HT1080 (cell line): ENCODE data around the gene LGALS3BP. TPM values are rescaled to one million over a fixed set of nuclear protein-coding genes. Genes with fewer than 3 reads are reported as not detected.

Experiments used
- DNase-seq: peaks from one replicate; pipeline ENCODE4 v3.0.0-alpha.2; 2015; ENCODE audit warnings: low read depth
- total RNA-seq: library from RNA; depleted of rRNA; stranded (reverse); fragments of >200 nt; shearing (Covaris generic); gene quantifications from 2 replicates; pipeline ENCODE4 v1.2.3, GENCODE V29; 2014

Gene LGALS3BP
- total RNA-seq, 1 experiment from 2014 or later, result 383 TPM

GRCh38 chr17:79017546-79018369, 38.0 kb upstream of the LGALS3BP start:
- DNase-seq, result no peak

GRCh38 chr17:79014158-79014758, 34.5 kb upstream of the LGALS3BP start:
- no peak for DNase-seq

- DNase-seq, result no peak
These were observed 32.9 kb upstream of the LGALS3BP start for GRCh38 chr17:79012563-79013134.

GRCh38 chr17:79011451-79012147, 31.9 kb upstream of the LGALS3BP start:
- peak; percentile 89 for DNase-seq

- DNase-seq, result no peak
These were observed 30.6 kb upstream of the LGALS3BP start for GRCh38 chr17:79010304-79010646.

- peak; percentile 83 for DNase-seq
These were observed 29.9 kb upstream of the LGALS3BP start, which contains the start of gene CANT1 for GRCh38 chr17:79009397-79010303. TSS of gene CANT1 (minus strand) at chr17:79009764. CDS start at chr17:78997622, 12,142 bp downstream.

GRCh38 chr17:79008666-79009387, 29.1 kb upstream of the LGALS3BP start:
- no peak for DNase-seq

GRCh38 chr17:79007504-79008381, 28.0 kb upstream of the LGALS3BP start:
- no peak for DNase-seq

GRCh38 chr17:79006794-79007503, 27.2 kb upstream of the LGALS3BP start:
- no peak for DNase-seq

- DNase-seq, result no peak
These were observed 26.3 kb upstream of the LGALS3BP start for GRCh38 chr17:79006046-79006445.

- no peak for DNase-seq
These were observed 25.5 kb upstream of the LGALS3BP start for GRCh38 chr17:79005063-79005861.

- DNase-seq, result no peak
These were observed 24.1 kb upstream of the LGALS3BP start for GRCh38 chr17:79003661-79004411.

GRCh38 chr17:79002796-79003593, 23.3 kb upstream of the LGALS3BP start:
- DNase-seq, result no peak

- no peak for DNase-seq
These were observed 22.6 kb upstream of the LGALS3BP start for GRCh38 chr17:79002291-79002690.

- DNase-seq, result no peak
These were observed 21.7 kb upstream of the LGALS3BP start for GRCh38 chr17:79001190-79002020.
